ENCODE data around the gene ALG14.

GRCh38 chr1:95034506-95034905 lies 38.2 kb downstream of the ALG14 start:
- TF ChIP-seq POLR2AphosphoS5 (IDR thresholded peaks at IDR 0.05; ENCODE audit: insufficient read depth, low read depth, low read length) (no peak), EZH2 (IDR thresholded peaks at IDR 0.05; ENCODE audit: borderline replicate concordance, low read depth, low read length, severe bottlenecking) (no peak), POLR2A (IDR thresholded peaks at IDR 0.05; ENCODE audit: low read depth, low read length) (no peak)

All from endothelial cell of umbilical vein (primary cell).